Fibroblast of the aortic adventitia (primary cell): ENCODE data around the gene ARHGAP12. TPM values are rescaled to one million over a fixed set of nuclear protein-coding genes. Genes with fewer than 3 reads are reported as not detected.
A peak's percentile ranks its signal among the peaks of the same experiment; 100 is the strongest.
"Not testable (repeated sequence)": the region's sequence is repeated elsewhere in the genome, so short reads cannot be mapped to it uniquely, and the experiment has no call there.

Experiments used
- DNase-seq: peaks from one replicate; pipeline ENCODE4 v3.0.0-alpha.2; 2010; ENCODE audit warnings: low read depth
- H3K4me3 ChIP-seq: 2 replicates; pipeline ENCODE4 v1.5.1; 2011; ENCODE audit warnings: low read depth, mild to moderate bottlenecking, control low read depth, low read length, moderate library complexity
- CTCF ChIP-seq: IDR thresholded peaks from 2 replicates; pipeline ENCODE4 v1.5.1; 2011; ENCODE audit warnings: mild to moderate bottlenecking, low read length, control low read depth, inconsistent platforms; ENCODE audit not compliant: insufficient read depth
- total RNA-seq: library from RNA; depleted of rRNA; stranded (reverse); fragments of >200 nt; gene quantifications from 2 replicates; pipeline ENCODE4 v1.2.3, GENCODE V29; 2012; ENCODE audit warnings: low replicate concordance

The ARHGAP12 gene
- total RNA-seq, result 44.2 and 77.9 TPM in 2 replicates

- no peak for TF ChIP-seq CTCF
- H3K4me3 ChIP-seq, result peak within 1 kb of the TSS; percentile 78
- DNase-seq, result peak; percentile 73
Observed at GRCh38 chr10:31928549-31929260, at the start of gene ARHGAP12. Gene ARHGAP12 (minus strand): TSS chr10:31928831. CDS start chr10:31908855, 19,976 bp downstream.

- no peak for DNase-seq
- H3K4me3 ChIP-seq, result no peak overlapping the region
- TF ChIP-seq CTCF, result no peak
Observed at GRCh38 chr10:31978156-31978483, 49.5 kb upstream of the ARHGAP12 start.

GRCh38 chr10:31977440-31978155 lies 49.0 kb upstream of the ARHGAP12 start:
- no peak for TF ChIP-seq CTCF
- peak; percentile 80 for DNase-seq
- no peak overlapping the region for H3K4me3 ChIP-seq

GRCh38 chr10:31975157-31975765 lies 46.6 kb upstream of the ARHGAP12 start:
- TF ChIP-seq CTCF, result no peak
- H3K4me3 ChIP-seq, result no peak overlapping the region
- DNase-seq, result no peak

GRCh38 chr10:31974434-31975124 lies 45.9 kb upstream of the ARHGAP12 start:
- TF ChIP-seq CTCF, result no peak
- no peak for DNase-seq
- H3K4me3 ChIP-seq, result no peak overlapping the region

GRCh38 chr10:31972519-31973041 lies 43.9 kb upstream of the ARHGAP12 start:
- no peak for DNase-seq
- no peak overlapping the region for H3K4me3 ChIP-seq
- TF ChIP-seq CTCF, result no peak

- DNase-seq, result peak; percentile 59
- not testable (repeated sequence) for H3K4me3 ChIP-seq
Observed at GRCh38 chr10:31969847-31970246, 41.2 kb upstream of the ARHGAP12 start.
